AG09309 (cell line): ENCODE results near the gene APOBEC3G.
"Not testable (repeated sequence)": the region's sequence is repeated elsewhere in the genome, so short reads cannot be mapped to it uniquely, and the experiment has no call there.

Source experiments
- DNase-seq: peaks from one replicate; pipeline ENCODE4 v3.0.0-alpha.2; 2010; ENCODE audit warnings: low read depth
- H3K4me3 ChIP-seq: 2 replicates; pipeline ENCODE4 v1.5.1; 2011; ENCODE audit warnings: mild to moderate bottlenecking, low read depth, low read length, moderate library complexity; ENCODE audit not compliant: control insufficient read depth
- TF ChIP-seq, protein P1 (sequence below): IDR thresholded peaks from 2 replicates; pipeline ENCODE4 v1.5.1; 2011; ENCODE audit warnings: mild to moderate bottlenecking, low read depth, low read length, inconsistent platforms; ENCODE audit not compliant: insufficient read depth, control insufficient read depth; ENCODE audit errors: missing control alignments

Gene APOBEC3G

DNA sequence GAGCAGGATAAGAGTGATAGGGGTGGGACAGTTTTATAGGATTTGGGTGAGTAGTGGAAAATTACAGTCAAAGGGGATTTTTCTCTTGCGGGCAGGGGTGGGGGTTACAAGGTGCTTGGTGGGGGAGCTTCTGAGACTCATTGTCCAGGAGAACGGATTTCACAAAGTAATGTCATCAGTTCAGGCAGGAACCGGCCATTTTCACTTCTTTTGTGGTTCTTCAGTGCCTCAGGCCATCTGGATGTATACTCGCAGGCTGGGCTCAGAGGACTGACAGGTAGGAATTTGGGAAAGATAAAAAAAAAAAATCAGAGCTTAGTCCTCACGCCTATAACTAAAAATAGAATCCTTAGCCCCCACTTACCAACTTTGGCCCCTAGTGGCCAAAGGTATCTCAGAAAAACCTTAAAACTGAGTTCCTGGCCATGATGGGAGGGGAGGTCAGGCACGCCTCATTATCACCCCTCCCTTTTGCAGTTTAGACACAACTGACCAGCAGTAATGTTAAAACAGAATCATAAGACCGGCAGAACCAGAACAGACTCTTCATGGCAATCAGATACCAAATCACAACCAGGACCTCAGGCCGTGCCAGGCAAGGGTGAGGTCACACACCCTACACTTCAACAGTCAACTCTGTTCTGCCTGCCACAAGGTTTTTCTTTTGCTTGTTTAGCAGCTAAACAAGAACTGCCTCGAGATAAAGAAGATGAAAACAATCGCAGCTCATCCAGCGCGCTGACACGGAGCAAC lies 8.9 kb upstream of the APOBEC3G start:
- DNase-seq = no peak
- no peak overlapping the region for H3K4me3 ChIP-seq
- TF ChIP-seq, protein P1, sequence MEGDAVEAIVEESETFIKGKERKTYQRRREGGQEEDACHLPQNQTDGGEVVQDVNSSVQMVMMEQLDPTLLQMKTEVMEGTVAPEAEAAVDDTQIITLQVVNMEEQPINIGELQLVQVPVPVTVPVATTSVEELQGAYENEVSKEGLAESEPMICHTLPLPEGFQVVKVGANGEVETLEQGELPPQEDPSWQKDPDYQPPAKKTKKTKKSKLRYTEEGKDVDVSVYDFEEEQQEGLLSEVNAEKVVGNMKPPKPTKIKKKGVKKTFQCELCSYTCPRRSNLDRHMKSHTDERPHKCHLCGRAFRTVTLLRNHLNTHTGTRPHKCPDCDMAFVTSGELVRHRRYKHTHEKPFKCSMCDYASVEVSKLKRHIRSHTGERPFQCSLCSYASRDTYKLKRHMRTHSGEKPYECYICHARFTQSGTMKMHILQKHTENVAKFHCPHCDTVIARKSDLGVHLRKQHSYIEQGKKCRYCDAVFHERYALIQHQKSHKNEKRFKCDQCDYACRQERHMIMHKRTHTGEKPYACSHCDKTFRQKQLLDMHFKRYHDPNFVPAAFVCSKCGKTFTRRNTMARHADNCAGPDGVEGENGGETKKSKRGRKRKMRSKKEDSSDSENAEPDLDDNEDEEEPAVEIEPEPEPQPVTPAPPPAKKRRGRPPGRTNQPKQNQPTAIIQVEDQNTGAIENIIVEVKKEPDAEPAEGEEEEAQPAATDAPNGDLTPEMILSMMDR = no peak

DNA sequence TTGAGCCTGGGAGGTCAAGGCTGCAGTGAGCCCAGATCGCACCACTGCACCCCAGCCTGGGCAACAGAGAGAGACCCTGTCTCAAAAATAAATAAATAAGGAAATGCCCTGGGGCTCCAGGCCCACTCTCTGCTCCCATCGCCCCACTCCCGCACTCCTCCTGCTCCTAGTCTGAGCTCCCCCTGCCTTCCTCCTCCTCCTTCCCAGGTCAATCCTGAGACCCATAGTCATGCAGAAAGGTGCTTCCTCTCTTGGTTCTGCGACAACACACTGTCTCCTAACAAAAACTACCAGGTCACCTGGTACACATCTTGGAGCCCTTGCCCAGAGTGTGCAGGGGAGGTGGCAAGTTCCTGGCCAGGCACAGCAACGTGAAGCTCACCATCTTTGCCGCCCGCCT lies 6.9 kb upstream of the APOBEC3G start:
- DNase-seq = no peak
- TF ChIP-seq, protein P1 = no peak
- H3K4me3 ChIP-seq = no peak overlapping the region

DNA sequence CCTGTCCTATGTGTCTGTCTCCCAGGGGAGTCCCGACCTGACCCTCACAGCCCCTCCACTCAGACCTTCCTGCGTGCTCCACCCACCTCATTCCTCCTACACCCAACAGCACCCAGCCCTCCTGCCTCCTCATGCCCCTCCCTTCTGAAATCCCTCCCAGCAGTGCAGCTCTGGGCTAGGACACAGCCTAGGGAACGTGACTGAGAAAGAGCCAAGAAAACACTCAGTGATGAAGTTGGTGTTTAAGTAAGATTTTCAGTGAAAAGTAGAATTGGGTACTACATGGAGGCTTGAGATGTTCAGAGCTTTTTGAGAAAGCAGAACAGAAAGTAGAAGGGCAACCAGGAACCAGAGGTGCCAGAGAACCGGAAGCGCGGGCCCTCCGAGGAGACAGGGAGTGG lies 4.5 kb upstream of the APOBEC3G start:
- not testable (repeated sequence) for DNase-seq, H3K4me3 ChIP-seq

DNA sequence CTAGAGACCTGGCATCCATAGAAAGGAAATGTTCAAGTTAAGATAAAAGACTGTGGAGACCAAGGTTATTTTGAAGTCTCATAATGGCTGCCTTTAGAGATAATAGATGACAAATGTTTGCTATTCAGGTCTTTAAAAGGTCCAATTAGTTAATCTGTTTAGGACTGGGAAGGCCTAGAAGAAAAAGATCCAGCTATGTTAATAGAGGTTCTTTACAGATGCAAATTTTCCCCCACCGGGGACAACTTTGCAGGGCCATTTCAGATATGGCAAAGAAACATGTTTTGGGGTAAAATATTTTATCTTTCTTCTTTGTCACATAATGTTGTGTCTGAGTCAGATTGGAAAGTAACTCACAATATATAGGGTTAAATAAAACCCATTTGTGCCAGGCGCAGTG lies 3.1 kb upstream of the APOBEC3G start:
- DNase-seq = no peak
- TF ChIP-seq, protein P1 = no peak
- H3K4me3 ChIP-seq = no peak overlapping the region

DNA sequence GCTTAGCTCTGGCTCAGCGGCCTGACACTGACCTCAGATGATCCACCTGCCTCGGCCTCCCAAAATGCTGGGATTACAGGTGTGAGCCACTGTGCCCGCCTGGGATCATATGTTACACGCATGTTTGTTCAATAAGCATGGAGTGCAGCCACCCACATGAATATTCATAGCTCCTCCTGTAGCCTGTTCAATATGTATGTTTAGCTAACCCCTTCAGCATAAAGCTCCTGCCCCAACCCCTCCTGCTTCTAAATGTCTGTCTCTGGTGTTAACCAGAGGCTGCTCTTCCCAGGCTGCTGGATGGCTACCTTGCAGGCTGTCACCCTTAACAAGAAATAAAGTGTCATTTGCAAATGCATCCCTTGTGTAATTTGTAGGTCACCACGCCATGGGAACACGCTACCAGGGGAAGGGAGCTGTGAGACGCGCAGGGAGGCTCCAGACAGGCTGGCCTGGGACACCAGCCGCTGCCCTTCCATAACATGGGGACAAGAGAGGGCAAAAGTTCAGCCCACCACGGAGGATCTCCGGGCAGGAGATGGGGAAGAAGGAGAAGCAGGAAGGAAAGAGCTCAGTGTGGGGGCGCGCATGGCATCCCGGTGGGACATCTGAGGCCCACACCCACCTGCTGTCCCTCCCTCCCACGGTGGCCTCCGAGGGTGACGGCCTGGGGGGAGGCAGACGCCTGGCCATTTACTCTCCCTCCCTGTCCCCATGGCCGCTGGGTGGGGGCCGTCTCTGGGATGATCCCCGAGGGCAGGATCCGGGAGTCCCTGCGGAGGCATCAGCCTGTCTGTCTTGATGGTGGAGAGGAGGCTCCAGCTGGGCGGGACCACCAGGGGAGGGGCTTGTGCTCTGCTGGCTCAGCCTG lies 685 bp upstream of the APOBEC3G start:
- DNase-seq, H3K4me3 ChIP-seq: not testable (repeated sequence)

DNA sequence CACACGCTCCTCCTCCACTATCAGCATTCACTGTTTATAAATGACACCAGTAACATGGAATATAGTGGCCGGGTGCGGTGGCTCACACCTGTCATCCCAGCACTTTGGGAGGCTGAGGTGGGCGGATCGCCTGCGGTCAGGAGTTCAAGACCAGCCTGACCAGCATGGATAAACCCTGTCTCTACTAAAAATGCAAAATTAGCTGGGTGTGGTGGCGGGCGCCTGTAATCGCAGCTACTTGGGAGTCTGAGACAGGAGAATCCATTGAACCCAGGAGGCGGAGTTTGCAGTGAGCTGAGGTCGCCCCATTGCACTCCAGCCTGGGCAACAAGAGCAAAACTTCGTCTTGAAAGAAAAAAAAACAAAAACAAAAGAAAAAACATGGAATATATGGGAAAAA lies 837 bp downstream of the APOBEC3G start:
- H3K4me3 ChIP-seq, DNase-seq: not testable (repeated sequence)

DNA sequence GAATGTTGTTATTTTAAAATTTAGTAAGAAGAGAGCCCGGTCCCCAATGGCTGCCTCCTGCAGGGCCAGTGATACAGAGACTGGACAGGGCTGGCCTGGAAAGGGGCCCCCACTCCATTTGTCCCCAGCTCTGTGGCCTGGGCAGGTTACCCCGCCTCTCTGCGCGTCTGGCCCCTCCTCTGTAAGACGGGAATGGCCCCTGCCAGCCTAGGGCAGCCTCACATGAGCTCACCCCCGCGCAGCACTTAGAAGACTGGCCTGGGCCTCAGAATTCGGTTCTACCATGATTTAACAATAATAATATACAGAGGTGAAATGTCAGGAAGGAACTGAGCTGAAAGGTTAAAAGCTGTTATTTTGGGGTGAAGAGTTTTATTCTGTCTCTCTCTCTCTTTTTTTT lies 1.3 kb downstream of the APOBEC3G start:
- TF ChIP-seq, protein P1 = no peak
- no peak overlapping the region for H3K4me3 ChIP-seq
- DNase-seq = no peak

DNA sequence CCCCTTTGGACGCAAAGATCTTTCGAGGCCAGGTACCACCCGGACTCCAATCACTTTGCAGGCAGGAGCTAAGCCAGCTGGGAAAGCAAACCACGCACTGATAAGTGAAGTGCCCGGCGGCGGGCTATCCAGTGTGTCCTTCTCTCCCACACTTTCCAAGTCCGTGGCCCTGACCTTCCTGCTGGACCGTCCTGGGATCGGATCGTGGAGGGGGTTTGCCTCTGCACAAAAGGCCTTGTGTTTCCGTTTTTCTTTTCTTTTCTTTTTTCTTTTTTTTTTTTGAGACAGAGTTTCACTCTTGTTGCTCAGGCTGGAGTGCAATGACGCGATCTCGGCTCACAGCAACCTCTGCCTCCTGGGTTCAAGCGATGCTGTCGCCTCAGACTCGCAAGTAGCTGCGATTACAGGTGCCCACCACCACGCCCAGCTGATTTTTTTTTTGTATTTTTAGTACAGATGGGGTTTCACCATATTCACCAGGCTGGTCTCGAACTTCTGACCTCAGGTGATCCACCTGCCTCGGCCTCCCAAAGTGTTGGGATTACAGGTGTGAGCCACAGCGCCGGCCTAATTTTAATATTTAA lies 2.1 kb downstream of the APOBEC3G start:
- not testable (repeated sequence) for DNase-seq, H3K4me3 ChIP-seq
